Central memory CD8-positive, alpha-beta T cell (primary cell): ENCODE data around the gene PSG2.
"Not testable (repeated sequence)": the region's sequence is repeated elsewhere in the genome, so short reads cannot be mapped to it uniquely, and the experiment has no call there.

Experiments
- ATAC-seq: fragments of 150-1000 bp; cut with Tn5 transposase; replicated peaks from 2 replicates; pipeline ENCODE4 v1.10.0; 2022; ENCODE audit warnings: mild to moderate bottlenecking, moderate FRiP score, moderate number of reproducible peaks; ENCODE audit not compliant: poor library complexity, severe bottlenecking; ENCODE audit errors: extremely low read depth
- DNase-seq, 2 donors: peaks; one replicate each; pipeline ENCODE4 v3.0.0; 2021; ENCODE audit warnings: low spot score in 2 of 2
- H3K27ac Mint-ChIP-seq: one replicate; pipeline ENCODE4 v1.8.0; 2022; ENCODE audit warnings: low read depth, mild to moderate bottlenecking, moderate library complexity, mixed read lengths
- H3K27me3 Mint-ChIP-seq: one replicate; pipeline ENCODE4 v1.8.0; 2022; ENCODE audit warnings: mixed read lengths
- H3K36me3 Mint-ChIP-seq: one replicate; pipeline ENCODE4 v1.8.0; 2022; ENCODE audit warnings: mild to moderate bottlenecking, moderate library complexity, mixed read lengths; ENCODE audit not compliant: insufficient read depth
- H3K4me1 Mint-ChIP-seq: one replicate; pipeline ENCODE4 v1.8.0; 2022; ENCODE audit warnings: mixed read lengths
- H3K4me3 Mint-ChIP-seq: one replicate; pipeline ENCODE4 v1.8.0; 2022; ENCODE audit warnings: mild to moderate bottlenecking, moderate library complexity, mixed read lengths
- H3K9me3 Mint-ChIP-seq: one replicate; pipeline ENCODE4 v1.8.0; 2022; ENCODE audit warnings: mixed read lengths

PSG2 gene

DNA sequence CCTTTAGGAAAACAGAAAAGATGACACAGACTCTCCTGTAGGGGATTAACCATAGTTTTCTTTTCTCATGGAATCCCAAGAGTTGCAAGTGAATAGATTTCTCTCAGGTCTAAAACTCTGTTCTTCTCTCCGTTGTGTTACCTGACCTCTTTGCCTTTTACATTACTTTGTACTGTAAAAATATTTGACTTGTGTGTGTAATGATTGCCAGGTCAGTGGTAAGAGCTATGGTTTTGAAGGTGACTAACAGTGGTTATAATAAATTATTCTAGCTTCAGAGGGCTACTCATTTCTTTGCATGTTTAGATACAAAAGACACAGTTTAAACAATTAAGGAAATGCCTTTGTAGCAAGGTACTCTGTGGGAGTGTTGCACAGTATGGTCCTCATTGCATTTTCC is 23.0 kb upstream of the PSG2 start:
- Mint-ChIP-seq H3K9me3 (peaks cover 12% of the 10 kb centered on the region), H3K27ac (no peak overlapping the region)

DNA sequence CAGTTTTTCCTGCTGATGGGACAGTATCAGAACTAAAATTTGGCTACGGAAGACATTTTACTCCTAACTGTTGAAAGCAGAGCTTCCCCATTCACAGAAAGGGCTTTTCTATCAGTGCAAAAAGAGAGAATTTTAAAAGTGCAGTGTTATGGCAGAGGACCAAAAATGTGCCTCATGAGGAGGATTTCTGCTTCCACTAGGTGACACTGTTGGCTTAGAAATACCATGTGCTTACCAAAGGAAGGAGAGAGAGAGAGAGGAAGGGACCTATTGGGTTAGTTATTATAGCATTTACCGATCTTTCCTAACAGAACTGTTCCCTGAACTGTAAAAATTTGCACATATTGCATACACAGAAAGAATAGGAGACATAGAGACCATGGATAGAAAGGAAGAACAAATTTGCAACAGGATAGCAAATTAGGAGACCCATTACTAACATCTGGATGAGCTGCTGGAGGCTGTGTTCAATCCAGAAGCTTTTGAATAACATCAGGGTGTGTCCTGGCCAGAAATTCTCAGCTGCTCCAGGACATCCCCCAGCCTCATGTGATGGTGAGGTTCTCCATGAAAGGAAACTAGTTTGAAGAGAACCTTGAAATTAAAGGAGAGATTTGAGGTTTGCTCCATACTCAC is 21.8 kb upstream of the PSG2 start:
- ATAC-seq, H3K27me3 Mint-ChIP-seq, H3K27ac Mint-ChIP-seq, H3K4me1 Mint-ChIP-seq, DNase-seq, H3K4me3 Mint-ChIP-seq, H3K36me3 Mint-ChIP-seq: not testable (repeated sequence)
- H3K9me3 Mint-ChIP-seq = peaks cover 12% of the 10 kb centered on the region

More for the DNA sequence above, 23.0 kb upstream of the PSG2 start:
- DNase-seq (no peak), ATAC-seq (no peak)
- H3K4me1 Mint-ChIP-seq = no peaks in the 10 kb centered on the region
- H3K36me3 Mint-ChIP-seq = no peaks in the 10 kb centered on the region
- no peaks in the 10 kb centered on the region for H3K27me3 Mint-ChIP-seq
- no peak overlapping the region for H3K4me3 Mint-ChIP-seq

DNA sequence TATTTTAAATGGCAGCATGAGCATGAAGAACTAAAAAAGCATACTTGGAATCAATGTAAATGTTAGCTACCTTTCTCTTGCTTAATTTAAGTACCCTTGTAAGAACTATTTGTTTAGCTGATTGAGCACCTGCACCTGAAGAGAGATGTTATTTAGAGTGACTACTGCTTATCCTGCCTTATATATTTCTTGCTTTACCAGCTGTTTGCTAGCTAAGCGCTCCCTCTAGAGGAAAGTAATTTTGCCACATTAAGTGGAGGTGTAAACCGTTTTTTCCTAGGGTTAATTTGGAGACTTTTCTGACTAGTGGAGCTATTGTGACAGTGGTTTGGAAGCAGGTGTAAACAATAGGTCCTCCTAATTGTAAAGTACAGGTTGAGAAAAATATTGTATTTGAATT is 19.4 kb upstream of the PSG2 start:
- no peak overlapping the region for H3K27ac Mint-ChIP-seq
- H3K9me3 Mint-ChIP-seq = peaks cover 12% of the 10 kb centered on the region
- H3K4me3 Mint-ChIP-seq = no peak overlapping the region

GRCh38 chr19:43098416-43098815 is 15.9 kb upstream of the PSG2 start:
- not testable (repeated sequence) for H3K4me1 Mint-ChIP-seq, H3K36me3 Mint-ChIP-seq, H3K27ac Mint-ChIP-seq, H3K27me3 Mint-ChIP-seq, H3K9me3 Mint-ChIP-seq, DNase-seq, ATAC-seq, H3K4me3 Mint-ChIP-seq

More for the DNA sequence above, 19.4 kb upstream of the PSG2 start:
- ATAC-seq = no peak
- no peaks in the 10 kb centered on the region for H3K36me3 Mint-ChIP-seq
- no peak for DNase-seq
- H3K4me1 Mint-ChIP-seq = no peaks in the 10 kb centered on the region
- no peaks in the 10 kb centered on the region for H3K27me3 Mint-ChIP-seq

GRCh38 chr19:43087702-43088340 is 5.3 kb upstream of the PSG2 start:
- H3K36me3 Mint-ChIP-seq = not testable (repeated sequence)

DNA sequence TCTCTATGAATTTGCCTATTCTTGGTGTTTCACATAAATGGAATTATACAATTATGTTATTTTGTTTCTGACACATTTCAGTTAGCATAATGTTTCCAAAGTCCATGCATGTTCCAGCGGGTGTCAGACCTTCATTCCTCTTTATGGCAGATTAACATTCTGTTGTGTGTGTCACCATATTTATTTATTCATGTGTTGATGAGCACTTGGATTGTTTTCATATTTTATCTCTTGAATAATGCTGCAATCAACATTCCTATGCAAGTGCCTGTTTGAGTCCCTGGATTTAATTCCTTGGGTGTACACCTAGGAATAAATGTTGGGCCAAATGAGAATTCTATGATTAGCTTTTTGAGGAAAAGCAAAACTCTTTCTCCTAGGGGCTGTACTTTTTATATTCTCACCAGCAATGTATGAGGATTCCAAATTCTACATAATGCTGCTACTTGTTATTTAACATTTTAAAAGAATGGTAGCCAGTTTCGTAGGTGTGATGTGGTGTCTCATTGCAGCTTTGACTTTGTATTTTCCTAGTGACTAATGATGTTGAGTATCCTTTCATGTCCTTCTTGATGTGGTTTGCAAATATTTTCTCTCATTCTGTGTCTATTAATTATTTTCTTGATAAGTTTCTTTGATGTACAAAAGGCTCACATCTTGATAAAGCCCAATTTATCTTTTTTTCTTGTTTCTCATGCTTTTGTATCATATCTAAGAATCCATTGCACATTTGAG is 3.5 kb upstream of the PSG2 start:
- H3K36me3 Mint-ChIP-seq, ATAC-seq, H3K27ac Mint-ChIP-seq, H3K4me1 Mint-ChIP-seq, H3K9me3 Mint-ChIP-seq, DNase-seq, H3K4me3 Mint-ChIP-seq: not testable (repeated sequence)
- H3K27me3 Mint-ChIP-seq = peaks cover 45% of the 10 kb centered on the region

More at GRCh38 chr19:43087702-43088340, 5.3 kb upstream of the PSG2 start:
- not testable (repeated sequence) for H3K9me3 Mint-ChIP-seq, H3K4me3 Mint-ChIP-seq, ATAC-seq, H3K4me1 Mint-ChIP-seq, DNase-seq, H3K27ac Mint-ChIP-seq
- H3K27me3 Mint-ChIP-seq = peaks cover 52% of the 10 kb centered on the region

DNA sequence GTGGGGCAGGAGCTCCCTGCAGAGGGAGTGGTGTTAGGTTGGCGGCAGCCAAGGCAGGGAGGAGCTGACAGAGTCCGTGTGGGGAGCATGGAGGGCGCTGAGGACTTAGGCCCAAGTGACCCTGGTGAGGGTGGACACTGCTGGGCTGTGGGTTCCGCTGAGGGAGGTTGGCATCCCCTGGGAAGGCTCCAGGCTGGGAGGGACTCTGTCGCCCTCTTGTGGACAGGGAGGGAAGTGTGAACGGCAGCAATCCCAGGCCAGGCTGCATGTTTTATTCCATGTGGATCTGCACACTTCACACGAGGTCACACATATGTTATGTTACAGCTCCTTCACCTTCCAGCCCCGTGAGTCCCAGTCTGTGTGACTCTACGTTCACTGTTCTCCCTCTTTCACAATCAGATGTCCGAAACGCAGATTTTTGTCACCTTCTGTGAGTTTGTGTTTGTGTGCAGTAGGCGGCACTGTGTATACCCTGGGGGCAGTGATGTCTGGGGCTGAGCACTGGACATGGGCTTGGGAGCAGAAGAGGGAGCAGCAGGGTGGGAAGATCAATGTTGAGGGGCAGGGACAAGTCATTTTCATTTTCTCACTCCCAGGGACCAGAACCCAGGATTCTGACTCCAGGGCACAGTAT is 1.8 kb upstream of the PSG2 start:
- not testable (repeated sequence) for H3K4me3 Mint-ChIP-seq, ATAC-seq, H3K9me3 Mint-ChIP-seq, H3K4me1 Mint-ChIP-seq, H3K27ac Mint-ChIP-seq, DNase-seq, H3K36me3 Mint-ChIP-seq
- peaks cover 42% of the 10 kb centered on the region for H3K27me3 Mint-ChIP-seq

DNA sequence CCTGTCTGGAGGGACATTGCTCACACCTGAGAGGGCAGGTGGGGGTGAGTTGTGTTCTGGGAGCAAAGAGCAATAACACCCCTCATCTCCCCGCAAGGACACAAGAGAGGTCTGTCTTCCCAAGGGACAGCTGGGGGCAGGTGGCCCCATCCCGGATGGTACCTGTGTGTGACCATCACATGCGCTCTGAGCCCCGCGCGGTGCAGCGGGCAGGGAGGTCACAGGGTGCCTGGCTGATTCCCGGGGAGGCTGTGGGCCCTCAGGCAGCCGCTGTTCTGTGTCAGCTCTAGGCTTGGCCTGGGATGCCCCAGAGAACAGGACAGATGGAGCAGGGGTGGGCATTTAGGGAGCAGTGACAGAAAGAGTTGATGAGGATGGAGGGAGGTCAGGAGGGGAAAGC is 1.2 kb upstream of the PSG2 start:
- not testable (repeated sequence) for H3K27ac Mint-ChIP-seq, ATAC-seq, H3K36me3 Mint-ChIP-seq, H3K4me1 Mint-ChIP-seq, H3K4me3 Mint-ChIP-seq, DNase-seq, H3K9me3 Mint-ChIP-seq
- peaks cover 42% of the 10 kb centered on the region for H3K27me3 Mint-ChIP-seq

DNA sequence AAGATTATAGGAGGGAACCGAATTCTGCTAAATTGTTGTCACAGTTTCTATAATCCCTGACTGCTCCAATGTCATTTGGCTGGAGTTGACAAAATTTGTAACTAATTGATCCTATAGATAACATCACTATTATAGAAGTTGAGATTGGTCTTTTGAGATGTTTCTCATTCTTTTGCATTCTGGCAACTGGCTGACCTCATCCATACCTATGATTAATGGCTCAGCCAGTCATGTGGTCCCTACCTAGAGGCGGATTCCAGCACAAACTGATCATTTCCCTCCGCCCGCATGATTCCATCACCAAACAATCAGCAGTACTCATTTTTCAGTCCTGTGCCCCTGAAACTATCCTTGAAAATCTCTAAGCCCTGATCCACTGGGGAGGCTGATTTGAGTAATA is 4.2 kb downstream of the PSG2 start:
- DNase-seq = no peak
- H3K4me1 Mint-ChIP-seq = no peaks in the 10 kb centered on the region
- H3K27ac Mint-ChIP-seq = no peak overlapping the region
- ATAC-seq = no peak
- peaks cover 13% of the 10 kb centered on the region for H3K27me3 Mint-ChIP-seq
- no peak overlapping the region for H3K4me3 Mint-ChIP-seq
- H3K36me3 Mint-ChIP-seq = no peaks in the 10 kb centered on the region
- H3K9me3 Mint-ChIP-seq = no peaks in the 10 kb centered on the region

DNA sequence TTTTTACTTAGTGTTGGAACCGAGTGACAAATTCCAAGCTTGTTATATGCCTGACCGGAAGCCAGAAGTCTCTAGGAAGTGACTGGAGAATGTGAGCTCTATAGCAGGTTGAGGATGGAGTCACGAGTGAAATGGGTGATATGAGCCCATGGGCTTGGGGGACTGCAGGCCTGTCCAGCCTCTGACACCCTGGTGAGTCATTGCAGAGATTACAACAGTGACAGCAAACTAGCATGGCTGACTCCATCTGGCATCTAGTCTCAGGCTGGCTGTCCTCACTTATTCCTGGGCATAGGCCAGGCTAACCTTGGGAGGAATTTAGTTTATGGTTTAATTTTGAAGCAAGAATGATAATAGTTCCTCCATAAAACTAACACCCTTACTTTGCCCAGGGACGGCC is 4.6 kb downstream of the PSG2 start:
- H3K27me3 Mint-ChIP-seq = peaks cover 13% of the 10 kb centered on the region
- not testable (repeated sequence) for H3K36me3 Mint-ChIP-seq, H3K9me3 Mint-ChIP-seq, H3K4me1 Mint-ChIP-seq, ATAC-seq, H3K27ac Mint-ChIP-seq, H3K4me3 Mint-ChIP-seq, DNase-seq

- not testable (repeated sequence) for DNase-seq, H3K4me3 Mint-ChIP-seq, H3K4me1 Mint-ChIP-seq, ATAC-seq, H3K27ac Mint-ChIP-seq, H3K36me3 Mint-ChIP-seq
- peaks cover 73% of the 10 kb centered on the region for H3K27me3 Mint-ChIP-seq
- H3K9me3 Mint-ChIP-seq = peaks cover 13% of the 10 kb centered on the region
Observed at GRCh38 chr19:43062418-43062817, 20.1 kb downstream of the PSG2 start.

- not testable (repeated sequence) for H3K4me3 Mint-ChIP-seq, H3K36me3 Mint-ChIP-seq, DNase-seq, H3K4me1 Mint-ChIP-seq, ATAC-seq, H3K27ac Mint-ChIP-seq
- peaks cover 13% of the 10 kb centered on the region for H3K9me3 Mint-ChIP-seq
- peaks cover 63% of the 10 kb centered on the region for H3K27me3 Mint-ChIP-seq
Observed at GRCh38 chr19:43061326-43061725, 21.2 kb downstream of the PSG2 start.
